Endometrial microvascular endothelial cells (primary cell): ENCODE data around the gene ADAMTS16. TPM values are rescaled to one million over a fixed set of nuclear protein-coding genes. Genes with fewer than 3 reads are reported as not detected.

Experiments
- in situ Hi-C: cut with HindIII; loops from 2 replicates; pipeline ENCODE4 v1.10.0; 2017; ENCODE audit warnings: low sequenced_read_pairs, low pct_unique_long_range_greater_than_20kb; ENCODE audit errors: inconsistent ontology term
- total RNA-seq: library from RNA; depleted of rRNA; stranded (reverse); fragments of >200 nt; gene quantifications from one replicate; pipeline ENCODE4 v1.2.3, GENCODE V29; 2015; ENCODE audit errors: inconsistent ontology term

Gene ADAMTS16
- total RNA-seq, 1 donor from 2014 or later: not detected

DNA sequence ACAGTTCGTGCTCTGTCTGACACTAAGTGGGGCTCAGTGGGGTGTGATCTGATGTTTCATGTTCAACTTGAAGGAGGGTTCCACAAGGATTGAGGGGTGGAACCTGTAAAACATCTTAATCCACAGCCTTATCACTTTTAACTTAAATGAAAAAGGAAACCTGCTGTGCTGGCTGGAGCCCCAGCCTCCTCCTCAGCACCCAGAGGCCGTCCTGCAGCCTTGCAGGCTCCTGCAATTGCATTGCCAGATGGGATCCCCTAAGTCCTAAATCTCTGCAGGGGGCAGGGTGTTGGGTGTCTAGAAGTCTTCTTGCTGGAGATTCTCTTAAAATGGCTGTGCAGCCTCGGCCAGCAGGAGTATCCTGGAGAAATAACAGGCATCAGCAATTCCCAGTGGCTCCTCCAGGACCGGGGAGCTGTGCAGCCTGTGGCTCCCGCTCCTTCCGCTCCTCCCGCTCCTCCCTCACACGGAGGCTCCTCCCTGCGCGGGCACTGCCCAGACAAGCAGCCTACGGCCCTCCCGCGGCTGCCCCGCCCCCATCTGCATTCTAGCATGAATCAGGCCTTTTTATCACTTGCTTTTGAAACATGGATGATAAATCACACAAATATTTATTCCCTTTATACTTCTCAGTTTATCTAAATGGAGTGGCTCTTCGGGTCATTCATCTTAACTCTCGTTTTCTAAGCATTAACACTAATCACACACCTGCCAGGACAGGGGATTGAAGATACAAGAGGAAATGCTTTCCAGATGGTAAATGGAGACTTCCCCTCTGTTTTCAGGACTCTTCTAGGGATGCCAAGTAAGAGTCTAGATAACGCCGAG is 131.0 kb downstream of the ADAMTS16 start:
- in situ Hi-C loops: no loop called here

DNA sequence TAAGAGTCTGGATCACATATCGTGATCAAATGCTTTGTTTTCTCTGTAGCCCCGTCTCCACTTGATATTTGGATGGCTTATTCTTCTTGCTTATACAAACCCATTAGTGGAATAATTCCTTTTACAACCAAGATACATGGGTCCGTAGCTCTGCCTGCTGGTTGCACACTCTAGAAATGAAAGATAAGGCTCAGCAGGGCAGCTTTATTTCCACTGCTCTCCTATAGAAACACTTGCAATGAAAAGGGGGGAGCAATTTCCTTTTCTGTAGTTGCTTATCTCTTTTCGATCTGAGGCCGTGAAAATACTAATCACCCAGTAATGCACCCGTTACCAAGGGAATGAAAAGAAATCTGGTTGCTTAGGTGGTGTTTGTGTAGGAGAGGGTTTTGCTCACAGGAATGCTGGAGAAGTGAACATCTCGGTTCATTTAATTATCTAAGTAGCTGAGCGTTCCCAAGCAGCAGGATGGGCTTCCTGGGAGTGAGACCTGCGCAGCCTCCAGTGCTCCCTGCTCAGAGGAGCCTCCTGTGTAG is 131.7 kb downstream of the ADAMTS16 start:
- in situ Hi-C loops: no loop called here

GRCh38 chr5:5273398-5273797 is 133.3 kb downstream of the ADAMTS16 start:
- in situ Hi-C loops: no loop called here

- in situ Hi-C loops: no loop called here
Observed at GRCh38 chr5:5273976-5274375, 133.8 kb downstream of the ADAMTS16 start.

- in situ Hi-C loops: no loop called here
Observed at GRCh38 chr5:5275211-5275610, 135.1 kb downstream of the ADAMTS16 start.

- in situ Hi-C loops: no loop called here
Observed at GRCh38 chr5:5276430-5276829, 136.3 kb downstream of the ADAMTS16 start.

DNA sequence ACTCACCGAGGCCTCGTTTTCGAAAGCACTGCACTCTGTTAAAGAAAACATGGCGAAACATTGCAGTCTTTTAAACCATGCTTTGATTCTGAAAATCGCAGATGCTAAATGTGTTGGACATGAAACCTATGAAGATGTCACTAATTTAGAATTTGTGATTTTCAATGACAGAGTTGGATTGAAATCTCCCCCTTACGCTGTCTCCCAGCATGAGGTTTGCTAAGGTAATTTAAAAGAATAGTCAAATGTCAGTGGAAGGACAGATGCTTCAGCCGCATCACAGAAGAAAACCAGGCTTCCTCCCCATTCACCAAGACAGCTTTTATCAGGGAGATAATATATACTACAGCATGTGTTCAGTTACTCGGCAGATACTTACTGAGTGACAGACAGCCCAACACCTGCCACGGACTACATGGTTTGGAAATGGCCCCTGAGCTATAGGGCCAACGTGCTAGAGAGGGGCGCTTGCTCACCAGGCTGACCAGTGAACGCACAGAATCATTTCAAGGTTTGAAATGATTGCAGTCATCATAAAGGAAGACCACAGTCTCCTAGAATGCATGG is 136.9 kb downstream of the ADAMTS16 start:
- in situ Hi-C loops: no loop called here

GRCh38 chr5:5278201-5278814 is 138.2 kb downstream of the ADAMTS16 start:
- in situ Hi-C loops: no loop called here

DNA sequence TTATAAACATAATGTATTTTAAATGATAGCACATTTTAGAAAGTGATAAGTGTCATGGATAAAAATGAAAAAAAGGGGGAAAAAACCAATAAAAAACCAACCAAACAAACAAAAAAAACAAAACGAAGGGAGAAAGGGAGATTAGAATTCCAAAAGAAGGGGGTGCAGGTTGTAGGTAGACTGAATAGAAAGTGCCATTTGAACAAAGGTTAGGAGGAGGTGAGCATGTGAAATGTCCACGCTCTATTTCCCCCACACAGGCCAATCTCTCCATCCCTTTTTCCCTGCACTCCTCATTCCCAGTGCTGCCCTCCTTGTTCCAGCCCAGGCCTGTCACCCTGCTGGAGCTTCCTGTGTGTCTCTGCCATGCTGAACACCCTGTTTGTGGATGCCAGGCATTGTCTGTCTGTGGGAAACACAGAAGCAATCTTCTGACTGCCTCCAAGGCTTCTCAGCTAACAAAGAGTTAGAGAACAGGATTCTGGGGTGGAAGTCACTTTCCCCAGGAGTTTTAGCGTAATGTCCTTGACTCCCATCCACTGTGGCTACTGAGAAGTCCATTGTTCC is 138.8 kb downstream of the ADAMTS16 start:
- in situ Hi-C loops: no loop called here

DNA sequence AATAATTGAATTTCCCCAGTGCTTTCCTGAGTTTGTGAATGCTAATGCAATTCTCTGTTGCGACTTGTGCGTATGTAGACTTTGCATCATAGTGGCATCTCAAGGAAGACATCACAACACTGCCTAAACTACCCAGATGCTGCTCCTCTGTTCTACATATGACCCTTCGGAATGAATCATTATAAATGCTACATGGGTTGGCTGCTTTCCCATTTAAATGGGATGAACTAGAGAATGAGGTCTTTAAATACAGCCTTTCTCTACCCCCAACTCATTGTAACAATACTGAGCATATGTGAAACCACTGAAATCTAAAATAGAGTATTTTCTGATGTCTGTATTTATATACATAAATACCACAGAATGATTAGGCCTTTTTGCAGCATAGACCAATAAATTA is 145.8 kb downstream of the ADAMTS16 start:
- in situ Hi-C loops: no loop called here

- in situ Hi-C loops: no loop called here
Observed at GRCh38 chr5:5287419-5287818, 147.3 kb downstream of the ADAMTS16 start.

DNA sequence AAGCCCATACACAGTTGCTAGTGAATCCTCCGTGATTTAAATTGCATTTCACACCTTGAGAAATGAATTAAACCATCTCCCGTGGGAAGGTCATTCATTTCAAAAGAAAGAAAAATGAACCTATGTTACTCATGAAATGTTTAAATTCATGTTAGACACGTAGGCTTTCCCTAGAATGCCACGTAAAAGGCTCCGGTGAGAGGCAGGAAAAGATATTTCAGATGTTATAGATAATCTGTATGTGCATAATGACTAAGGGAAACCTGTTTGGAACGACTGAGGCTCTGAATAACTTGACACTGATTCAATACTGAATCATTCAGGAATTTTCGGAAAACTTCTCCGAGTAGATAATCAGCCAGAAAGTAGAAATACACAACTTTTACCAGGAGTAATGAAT is 148.1 kb downstream of the ADAMTS16 start:
- in situ Hi-C loops: no loop called here

- in situ Hi-C loops: no loop called here
Observed at GRCh38 chr5:5289537-5289936, 149.4 kb downstream of the ADAMTS16 start.

DNA sequence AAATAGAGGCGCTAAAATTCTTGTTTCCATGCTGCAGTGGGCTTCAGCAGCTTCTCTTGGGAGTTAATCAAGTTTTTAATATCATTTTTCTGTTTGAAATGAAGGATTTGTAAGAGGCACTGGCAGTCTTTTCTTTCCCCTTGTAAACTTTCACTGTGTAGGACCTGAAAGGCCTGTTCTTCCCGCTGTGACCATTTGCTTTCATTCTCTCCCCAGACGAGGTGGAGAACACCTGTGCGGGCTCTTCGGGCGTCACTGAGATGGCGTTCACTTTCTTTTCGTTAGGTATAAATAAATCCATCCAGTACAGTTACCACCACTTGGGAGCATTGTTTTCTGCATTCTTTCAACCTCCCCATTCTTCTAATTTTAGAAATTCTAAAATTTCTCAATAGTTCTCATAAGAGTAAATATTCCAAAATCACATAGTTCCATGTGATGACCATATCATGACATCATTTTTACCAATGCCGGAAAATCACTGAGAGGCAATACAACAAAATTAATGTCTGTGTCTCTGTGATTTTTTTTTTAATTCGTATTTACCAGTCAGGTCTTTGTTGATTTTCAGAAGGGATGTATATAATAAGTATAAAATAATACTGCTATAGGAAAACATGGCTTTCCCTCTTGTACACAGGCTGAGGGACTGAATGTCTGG is 150.7 kb downstream of the ADAMTS16 start:
- in situ Hi-C loops: no loop called here

GRCh38 chr5:5291357-5291756 is 151.2 kb downstream of the ADAMTS16 start:
- in situ Hi-C loops: no loop called here

GRCh38 chr5:5293029-5293428 is 152.9 kb downstream of the ADAMTS16 start:
- in situ Hi-C loops: no loop called here

DNA sequence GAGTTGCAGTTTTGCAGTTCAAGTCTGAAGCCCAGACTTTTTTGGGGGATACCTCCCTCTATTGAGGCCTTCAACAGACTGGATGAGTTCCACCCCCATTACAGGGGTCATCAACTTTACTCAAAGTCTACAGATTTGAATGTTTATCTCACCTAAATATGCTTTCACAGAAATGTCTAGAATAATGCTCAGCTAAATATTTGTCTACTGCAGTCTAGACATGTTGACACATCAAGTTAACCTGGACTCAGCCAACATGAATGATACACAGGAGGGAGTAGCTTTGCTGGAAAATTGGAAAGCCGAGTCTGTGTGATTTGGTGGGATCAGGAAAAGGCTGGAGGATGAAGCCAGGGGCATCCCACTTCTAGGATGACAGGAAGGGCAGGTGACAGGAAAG is 154.3 kb downstream of the ADAMTS16 start:
- in situ Hi-C loops: no loop called here

- in situ Hi-C loops: no loop called here
Observed at GRCh38 chr5:5295351-5295750, 155.2 kb downstream of the ADAMTS16 start.

- in situ Hi-C loops: no loop called here
Observed at GRCh38 chr5:5296051-5296450, 155.9 kb downstream of the ADAMTS16 start.
